CD4-positive, alpha-beta T cell treated with Interleukin-6 for 4 hours (primary cell): ENCODE data around the gene TMOD4.
"Not testable (repeated sequence)": the region's sequence is repeated elsewhere in the genome, so short reads cannot be mapped to it uniquely, and the experiment has no call there.

Source experiments
- DNase-seq: peaks from one replicate; pipeline ENCODE4 v3.0.0-alpha.2; 2020; ENCODE audit warnings: mixed read lengths

The TMOD4 gene

GRCh38 chr1:151175863-151176262 is at the start of gene TMOD4:
TMOD4 (minus strand) TSS chr1:151175981; CDS start chr1:151174875, 1,106 bp downstream.
- no peak for DNase-seq

- no peak for DNase-seq
Measured at GRCh38 chr1:151222130-151222529, 46.3 kb upstream of the TMOD4 start.

- DNase-seq = no peak
Measured at GRCh38 chr1:151221616-151222015, 45.8 kb upstream of the TMOD4 start.

- DNase-seq = no peak
Measured at GRCh38 chr1:151213560-151213959, 37.8 kb upstream of the TMOD4 start.

GRCh38 chr1:151211972-151212705 is 36.4 kb upstream of the TMOD4 start:
- DNase-seq = peak; percentile 5

- DNase-seq = no peak
Measured at GRCh38 chr1:151210830-151211229, 35.0 kb upstream of the TMOD4 start.

GRCh38 chr1:151205381-151205965 is 29.7 kb upstream of the TMOD4 start:
- not testable (repeated sequence) for DNase-seq

DNA sequence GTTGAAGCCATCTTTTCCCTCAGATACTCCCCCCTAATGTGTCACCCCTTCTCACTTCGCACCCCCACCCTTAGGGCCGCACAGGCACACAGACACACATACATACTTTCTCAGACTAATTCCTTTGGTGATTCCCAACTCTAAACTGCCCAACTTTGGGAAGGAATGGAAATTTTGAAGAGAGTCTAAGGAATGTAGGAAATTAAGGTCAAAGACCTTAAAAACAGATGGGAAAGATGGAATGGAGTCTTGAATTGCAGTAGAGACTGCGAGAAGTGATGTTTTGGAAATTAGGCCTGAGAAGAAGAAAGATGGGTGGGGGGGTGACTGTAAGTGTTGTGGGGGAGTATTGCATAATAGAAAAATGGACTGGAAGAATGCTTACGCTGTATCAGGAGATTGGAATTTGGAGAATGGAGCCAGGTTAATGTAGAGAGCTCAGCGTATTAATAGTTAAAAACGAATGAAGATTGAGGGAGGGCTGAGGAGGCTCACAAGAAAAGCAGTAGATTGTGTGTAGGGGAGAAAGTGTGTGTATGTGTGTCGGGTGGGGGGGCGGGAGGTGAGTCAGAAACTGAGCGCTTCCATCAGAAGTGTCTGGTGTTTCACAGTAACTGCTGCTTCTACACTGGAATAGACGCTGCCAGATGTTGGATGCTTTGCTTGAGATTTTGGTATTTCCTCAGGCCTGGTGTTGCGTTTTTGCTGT is 24.2 kb upstream of the TMOD4 start:
- peak; percentile 51 for DNase-seq

- peak; percentile 99 for DNase-seq
Measured at GRCh38 chr1:151198254-151199127, 22.7 kb upstream of the TMOD4 start, which contains the start of gene PIP5K1A. PIP5K1A (plus strand) TSS chr1:151198552; CDS start chr1:151198997, 445 bp downstream.

DNA sequence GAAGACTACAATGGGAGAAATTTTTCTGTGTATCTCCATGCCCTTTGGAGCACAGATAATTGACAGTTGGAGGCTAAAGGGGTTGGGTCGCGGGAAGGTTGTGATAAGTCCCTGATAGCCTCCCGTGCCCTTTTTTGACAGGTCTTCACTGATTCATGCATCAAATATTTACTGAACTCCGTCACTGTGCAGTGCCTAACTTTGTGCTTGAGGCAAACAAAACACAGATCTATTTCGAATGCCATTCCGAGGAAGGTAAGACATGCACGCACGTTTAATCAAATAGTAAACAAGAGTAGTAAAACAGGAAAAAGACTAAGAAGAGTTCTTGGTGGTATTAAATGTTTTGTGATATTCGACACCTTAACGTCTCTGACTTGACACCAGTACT is 22.1 kb upstream of the TMOD4 start:
- DNase-seq = no peak

GRCh38 chr1:151196292-151196800 is 20.6 kb upstream of the TMOD4 start:
- DNase-seq = peak; percentile 69

GRCh38 chr1:151194894-151195594 is 19.3 kb upstream of the TMOD4 start:
- DNase-seq = not testable (repeated sequence)

GRCh38 chr1:151193856-151194255 is 18.1 kb upstream of the TMOD4 start:
- no peak for DNase-seq

DNA sequence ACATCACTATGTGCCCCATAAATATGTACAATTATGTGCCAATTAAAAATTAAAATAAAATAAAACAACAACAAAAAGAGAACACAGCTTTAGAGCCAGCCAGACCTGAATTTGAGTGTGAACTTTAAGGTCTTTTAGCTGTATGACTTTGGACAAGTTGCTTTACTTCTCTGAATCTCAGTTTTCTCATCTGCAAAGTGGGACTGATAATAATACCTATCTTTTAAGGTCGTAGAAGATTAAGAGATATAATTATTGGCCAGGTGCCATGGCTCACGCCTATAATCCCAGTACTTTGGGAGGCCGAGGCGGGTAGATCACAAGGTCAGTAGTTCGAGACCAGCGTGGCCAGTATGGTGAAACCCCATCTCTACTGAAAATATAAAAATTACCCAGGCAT is 17.5 kb upstream of the TMOD4 start:
- DNase-seq = no peak

DNA sequence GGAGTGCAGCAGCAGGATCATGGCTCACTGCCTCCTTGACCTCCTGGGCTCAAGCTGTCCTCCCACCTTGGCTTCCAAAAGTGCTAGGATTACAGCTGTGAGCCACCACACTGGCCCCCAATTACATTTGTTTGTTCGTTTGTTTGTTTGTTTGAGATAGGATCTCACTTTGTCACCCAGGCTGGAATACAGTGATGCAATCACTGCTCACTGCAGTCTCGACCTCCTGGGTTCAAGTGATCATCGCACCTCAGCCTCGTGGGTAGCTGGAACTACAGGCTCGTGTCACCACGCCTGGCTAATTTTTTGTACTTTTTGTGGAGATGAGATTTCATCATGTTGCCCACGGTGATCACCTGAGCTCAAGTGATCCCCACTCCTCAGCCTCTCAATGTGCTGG is 16.3 kb upstream of the TMOD4 start:
- no peak for DNase-seq

GRCh38 chr1:151189637-151190445 is 14.1 kb upstream of the TMOD4 start, which contains the start of gene VPS72:
VPS72 (minus strand) TSS chr1:151190197; CDS start chr1:151190121, 76 bp downstream.
- DNase-seq = peak; percentile 87

GRCh38 chr1:151188667-151189066 is 12.9 kb upstream of the TMOD4 start:
- not testable (repeated sequence) for DNase-seq

GRCh38 chr1:151187205-151187604 is 11.4 kb upstream of the TMOD4 start:
- no peak for DNase-seq

GRCh38 chr1:151184211-151184610 is 8.4 kb upstream of the TMOD4 start:
- no peak for DNase-seq

- no peak for DNase-seq
Measured at GRCh38 chr1:151176514-151177045, 799 bp upstream of the TMOD4 start.
